Smooth muscle cell of the pulmonary artery (primary cell): Measurements from ENCODE around the gene SLC29A1. TPM values are rescaled to one million over a fixed set of nuclear protein-coding genes. Genes with fewer than 3 reads are reported as not detected.

ENCODE experiments used
- total RNA-seq: library from RNA; depleted of rRNA; stranded (reverse); fragments of >200 nt; gene quantifications from 2 replicates; pipeline ENCODE4 v1.2.3, GENCODE V29; 2014

The SLC29A1 gene
- total RNA-seq, result 19.1 and 28.1 TPM in 2 replicates

GRCh38 chr6:44223319-44224028 is at the start of gene SLC29A1:
Gene SLC29A1 (plus strand): TSS chr6:44223595. CDS start chr6:44227314, 3,719 bp downstream.

GRCh38 chr6:44216677-44217331 is 6.6 kb upstream of the SLC29A1 start, which contains the start of gene MYMX:
Gene MYMX (plus strand): TSS chr6:44216926. CDS start chr6:44217472, 546 bp downstream.

GRCh38 chr6:44246663-44247337 is 23.4 kb downstream of the SLC29A1 start, which contains the start of gene HSP90AB1:
Gene HSP90AB1 (plus strand): TSS chr6:44247101. CDS start chr6:44248630, 1,529 bp downstream.

GRCh38 chr6:44257025-44257752 is 33.8 kb downstream of the SLC29A1 start, which contains the start of gene SLC35B2:
Gene SLC35B2 (minus strand): TSS chr6:44257528. CDS start chr6:44257410, 118 bp downstream.

GRCh38 chr6:44265007-44265721 is 41.8 kb downstream of the SLC29A1 start, which contains the start of gene NFKBIE:
Gene NFKBIE (minus strand): TSS chr6:44265551. CDS start chr6:44265346, 205 bp downstream.

GRCh38 chr6:44269921-44270525 is 46.6 kb downstream of the SLC29A1 start, which contains the start of gene TMEM151B:
Gene TMEM151B (plus strand): TSS chr6:44270450. CDS start chr6:44270743, 293 bp downstream.

Other genes starting within 250 kb of the SLC29A1 start
- 30.6 and 34.5 TPM in 2 replicates for gene MRPL14, start 96.1 kb upstream of the SLC29A1 start, total RNA-seq
- gene TMEM63B, start 96.0 kb upstream of the SLC29A1 start, total RNA-seq, result 36.9 and 56.1 TPM in 2 replicates
- gene CAPN11, start 64.8 kb upstream of the SLC29A1 start, total RNA-seq, result not detected in 2 replicates
- 0.33 TPM in 1 of 2 replicates, not detected in the other for gene MYMX, start 6.7 kb upstream of the SLC29A1 start, total RNA-seq
- 525 and 552 TPM in 2 replicates for gene HSP90AB1, start 23.5 kb downstream of the SLC29A1 start, total RNA-seq
- gene SLC35B2, start 33.9 kb downstream of the SLC29A1 start, total RNA-seq, result 108 and 149 TPM in 2 replicates
- 2.7 and 3.5 TPM in 2 replicates for gene NFKBIE, start 42.0 kb downstream of the SLC29A1 start, total RNA-seq
- gene TMEM151B, start 46.9 kb downstream of the SLC29A1 start, total RNA-seq, result not detected in 2 replicates
- gene AARS2, start 89.8 kb downstream of the SLC29A1 start, total RNA-seq, result 15.8 and 18.5 TPM in 2 replicates
- not detected in 2 replicates for gene SPATS1, start 119.1 kb downstream of the SLC29A1 start, total RNA-seq
- gene CDC5L, start 164.1 kb downstream of the SLC29A1 start, total RNA-seq, result 16.1 and 19.6 TPM in 2 replicates